Measurements from ENCODE around the gene SERPINB4. TPM values are rescaled to one million over a fixed set of nuclear protein-coding genes. Genes with fewer than 3 reads are reported as not detected.

Gene SERPINB4
- total and polyA plus RNA-seq, 2 experiments from 2014 or later: 1.2 to 1.5 TPM

DNA sequence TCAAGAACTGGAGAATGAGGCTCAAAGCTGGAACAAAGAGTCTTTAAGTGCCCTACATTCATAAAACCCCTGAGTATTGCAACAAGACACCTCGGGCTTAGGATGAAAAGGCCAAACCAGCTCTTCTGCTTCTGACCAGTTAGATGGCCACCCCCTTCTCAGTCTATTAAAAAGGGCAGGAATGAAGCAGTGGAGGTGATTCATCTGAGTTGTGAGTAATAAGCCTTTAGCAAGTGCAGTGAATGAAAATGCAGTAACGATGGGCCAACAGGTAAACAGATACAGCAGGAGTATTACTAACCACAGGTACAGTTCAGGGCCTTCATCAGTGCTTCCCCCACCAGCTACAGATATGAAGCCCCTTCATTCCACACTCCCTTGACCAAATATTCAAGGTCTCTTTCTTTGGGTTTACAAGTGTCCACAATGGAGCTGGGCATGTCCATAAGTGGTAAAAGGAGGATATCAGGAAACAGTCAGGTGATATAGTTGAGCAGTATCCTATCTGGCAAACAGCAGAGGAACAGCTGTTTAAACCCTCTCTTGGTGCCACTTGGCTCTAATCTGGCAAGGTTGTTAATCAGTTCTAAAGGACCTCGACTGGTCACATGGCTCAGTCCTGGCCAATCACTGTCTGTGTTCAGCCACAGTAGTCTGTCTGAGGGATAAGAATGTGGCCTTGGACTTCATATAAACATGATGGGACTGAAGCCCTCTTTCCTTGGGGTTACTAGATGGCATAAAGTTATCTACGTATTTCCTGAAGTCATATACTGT, 39.1 kb downstream of the SERPINB4 start (continued):
- TF ChIP-seq, protein P1, sequence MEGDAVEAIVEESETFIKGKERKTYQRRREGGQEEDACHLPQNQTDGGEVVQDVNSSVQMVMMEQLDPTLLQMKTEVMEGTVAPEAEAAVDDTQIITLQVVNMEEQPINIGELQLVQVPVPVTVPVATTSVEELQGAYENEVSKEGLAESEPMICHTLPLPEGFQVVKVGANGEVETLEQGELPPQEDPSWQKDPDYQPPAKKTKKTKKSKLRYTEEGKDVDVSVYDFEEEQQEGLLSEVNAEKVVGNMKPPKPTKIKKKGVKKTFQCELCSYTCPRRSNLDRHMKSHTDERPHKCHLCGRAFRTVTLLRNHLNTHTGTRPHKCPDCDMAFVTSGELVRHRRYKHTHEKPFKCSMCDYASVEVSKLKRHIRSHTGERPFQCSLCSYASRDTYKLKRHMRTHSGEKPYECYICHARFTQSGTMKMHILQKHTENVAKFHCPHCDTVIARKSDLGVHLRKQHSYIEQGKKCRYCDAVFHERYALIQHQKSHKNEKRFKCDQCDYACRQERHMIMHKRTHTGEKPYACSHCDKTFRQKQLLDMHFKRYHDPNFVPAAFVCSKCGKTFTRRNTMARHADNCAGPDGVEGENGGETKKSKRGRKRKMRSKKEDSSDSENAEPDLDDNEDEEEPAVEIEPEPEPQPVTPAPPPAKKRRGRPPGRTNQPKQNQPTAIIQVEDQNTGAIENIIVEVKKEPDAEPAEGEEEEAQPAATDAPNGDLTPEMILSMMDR (conservative IDR thresholded peaks at IDR 0.05; ENCODE audit: low read depth in 2 of 2): no peak
- TF ChIP-seq EZH2 (IDR thresholded peaks at IDR 0.05; ENCODE audit: low read depth, unreplicated experiment): no peak
- no peak for TF ChIP-seq NANOG (IDR thresholded peaks at IDR 0.05; ENCODE audit: borderline replicate concordance)
- TF ChIP-seq POLR2AphosphoS5 (IDR thresholded peaks at IDR 0.05; ENCODE audit: low read depth): no peak
- TF ChIP-seq CREB1 (CRISPR knock-in tag; IDR thresholded peaks at IDR 0.05; ENCODE audit: low read depth): no peak
- no peak for TF ChIP-seq EZH2phosphoT487 (IDR thresholded peaks at IDR 0.05; ENCODE audit: unreplicated experiment)
- no peak for TF ChIP-seq ZNF331 (CRISPR knock-in tag; IDR thresholded peaks at IDR 0.05; ENCODE audit: low read depth)
- TF ChIP-seq, protein P2, sequence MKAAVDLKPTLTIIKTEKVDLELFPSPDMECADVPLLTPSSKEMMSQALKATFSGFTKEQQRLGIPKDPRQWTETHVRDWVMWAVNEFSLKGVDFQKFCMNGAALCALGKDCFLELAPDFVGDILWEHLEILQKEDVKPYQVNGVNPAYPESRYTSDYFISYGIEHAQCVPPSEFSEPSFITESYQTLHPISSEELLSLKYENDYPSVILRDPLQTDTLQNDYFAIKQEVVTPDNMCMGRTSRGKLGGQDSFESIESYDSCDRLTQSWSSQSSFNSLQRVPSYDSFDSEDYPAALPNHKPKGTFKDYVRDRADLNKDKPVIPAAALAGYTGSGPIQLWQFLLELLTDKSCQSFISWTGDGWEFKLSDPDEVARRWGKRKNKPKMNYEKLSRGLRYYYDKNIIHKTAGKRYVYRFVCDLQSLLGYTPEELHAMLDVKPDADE (IDR thresholded peaks at IDR 0.05): no peak
- TF ChIP-seq STAT1 (IDR thresholded peaks at IDR 0.05; ENCODE audit: unreplicated experiment): no peak
- TF ChIP-seq ZNF114 (CRISPR knock-in tag; IDR thresholded peaks at IDR 0.05): no peak

DNA sequence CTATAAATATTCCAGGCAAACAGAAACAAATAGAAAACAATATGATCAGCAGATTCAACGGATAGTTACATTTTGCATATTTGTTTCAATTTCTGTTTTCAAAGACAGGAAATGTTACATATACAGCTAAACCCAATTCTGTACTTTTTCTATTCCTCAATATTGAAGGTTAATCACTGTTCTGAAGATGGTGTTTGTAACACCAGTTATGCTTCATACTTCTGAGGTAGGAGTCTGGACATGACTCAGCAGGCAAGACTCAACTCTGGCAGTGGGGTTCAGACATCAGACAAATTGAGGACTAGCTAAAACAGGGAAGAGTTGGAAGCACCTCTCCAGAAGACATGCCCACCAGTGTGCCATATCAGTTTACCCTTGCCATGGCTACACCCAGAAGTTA, 40.3 kb downstream of the SERPINB4 start:
- no peak for ATAC-seq
- no peaks in the 10 kb centered on the region for H4K20me1 ChIP-seq (replicated peaks; ENCODE audit: insufficient read depth)
- no peaks in the 10 kb centered on the region for H3K27me3 ChIP-seq (ENCODE audit: insufficient read depth)
- no peak overlapping the region for H3K4me3 ChIP-seq
- peaks cover 9% of the 10 kb centered on the region for H3K4me1 ChIP-seq (ENCODE audit: insufficient read depth)
- no peaks in the 10 kb centered on the region for H3K9me2 ChIP-seq (ENCODE audit: insufficient read depth)
- no peak overlapping the region for H2AFZ ChIP-seq
- H3K4me1 Mint-ChIP-seq: peaks cover 5% of the 10 kb centered on the region
- no peaks in the 10 kb centered on the region for H3K9me3 Mint-ChIP-seq
- no peak for TF ChIP-seq CREB1 (CRISPR knock-in tag; IDR thresholded peaks at IDR 0.05; ENCODE audit: low read depth)
- TF ChIP-seq ZNF114 (CRISPR knock-in tag; IDR thresholded peaks at IDR 0.05): no peak
- no peak for TF ChIP-seq REST (IDR thresholded peaks at IDR 0.05; ENCODE audit: unreplicated experiment)
- no peak for TF ChIP-seq STAT1 (IDR thresholded peaks at IDR 0.05; ENCODE audit: unreplicated experiment)
- no peak for TF ChIP-seq ZNF331 (CRISPR knock-in tag; IDR thresholded peaks at IDR 0.05; ENCODE audit: low read depth)
- TF ChIP-seq POLR2AphosphoS5 (IDR thresholded peaks at IDR 0.05; ENCODE audit: low read depth): no peak
- H3K27me3 Mint-ChIP-seq (ENCODE audit: insufficient read depth, low read depth, poor library complexity): no peaks in the 10 kb centered on the region
- DNase-seq (ENCODE audit: low spot score): no peak
- H3F3A ChIP-seq (replicated peaks; ENCODE audit: low read depth): no peaks in the 10 kb centered on the region
- H3K27ac ChIP-seq (ENCODE audit: low read depth): no peak overlapping the region
- H3K36me3 Mint-ChIP-seq (ENCODE audit: low read depth): no peaks in the 10 kb centered on the region
- H3K4me2 ChIP-seq: no peak overlapping the region
- H3K79me2 ChIP-seq (replicated peaks; ENCODE audit: insufficient read depth): no peaks in the 10 kb centered on the region
- H3K36me3 ChIP-seq (ENCODE audit: insufficient read depth): no peaks in the 10 kb centered on the region
- H3K4me3 Mint-ChIP-seq: no peak overlapping the region
- H3K27ac Mint-ChIP-seq: no peak overlapping the region

Measured in GM23338 (cell line).